NCI-H2227 (cell line): Measurements from ENCODE around the gene SLC25A39.
"Not testable (repeated sequence)": the region's sequence is repeated elsewhere in the genome, so short reads cannot be mapped to it uniquely, and the experiment has no call there.

Source experiments
- DNase-seq: peaks from one replicate; lab custom pipeline; 2025; ENCODE audit not compliant: unreplicated experiment; lab: John Stamatoyannopoulos, UW

SLC25A39 gene

DNA sequence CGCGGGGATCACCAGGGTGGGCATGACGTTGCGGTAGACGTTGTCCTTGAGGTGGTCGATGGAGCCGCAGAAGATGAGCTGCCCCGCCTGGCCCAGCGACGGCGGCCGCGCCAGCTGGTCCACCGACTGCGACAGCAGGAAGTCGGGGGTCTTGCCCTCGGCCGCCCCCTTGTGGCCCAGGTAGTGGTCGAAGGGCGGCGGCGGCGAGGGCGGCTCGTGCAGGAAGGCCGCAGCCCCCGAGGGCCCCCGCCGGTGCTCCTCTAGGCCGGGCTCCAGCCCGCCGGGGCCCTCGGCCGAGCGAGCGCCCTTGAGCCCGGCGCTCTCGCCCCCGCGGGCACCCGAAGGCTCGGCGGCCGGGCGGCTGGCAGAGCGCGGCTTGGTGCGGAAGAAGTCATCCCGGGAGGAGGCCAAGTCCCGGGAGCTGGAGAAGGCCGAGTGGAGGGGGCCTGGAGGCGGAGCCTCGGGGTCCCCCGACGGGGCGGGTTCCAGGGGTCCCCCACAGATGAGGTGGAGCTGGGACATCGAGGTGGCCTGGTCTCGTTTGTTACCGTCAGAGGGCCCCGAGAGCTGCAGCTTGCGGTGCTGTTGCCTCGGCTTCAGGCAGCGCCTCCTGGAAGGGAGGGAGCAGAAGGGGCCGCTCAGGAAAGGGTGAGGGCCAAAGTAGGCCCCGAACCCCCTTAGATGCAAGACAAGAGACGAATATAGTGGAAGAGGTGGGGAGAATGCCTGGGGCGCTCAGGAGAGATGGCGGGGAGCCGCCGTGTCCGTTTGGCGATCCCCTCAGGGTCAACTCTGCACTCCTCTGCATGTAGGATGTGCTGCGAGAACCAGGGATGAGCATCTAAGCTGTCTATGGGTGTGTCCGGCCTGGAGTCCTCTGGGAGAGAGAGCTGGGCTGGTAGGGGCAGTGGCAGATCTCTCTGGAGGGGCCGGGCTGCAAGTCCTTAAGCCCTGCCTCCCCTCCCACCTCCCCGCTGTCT lies 30.2 kb upstream of the SLC25A39 start:
- DNase-seq, result no peak

DNA sequence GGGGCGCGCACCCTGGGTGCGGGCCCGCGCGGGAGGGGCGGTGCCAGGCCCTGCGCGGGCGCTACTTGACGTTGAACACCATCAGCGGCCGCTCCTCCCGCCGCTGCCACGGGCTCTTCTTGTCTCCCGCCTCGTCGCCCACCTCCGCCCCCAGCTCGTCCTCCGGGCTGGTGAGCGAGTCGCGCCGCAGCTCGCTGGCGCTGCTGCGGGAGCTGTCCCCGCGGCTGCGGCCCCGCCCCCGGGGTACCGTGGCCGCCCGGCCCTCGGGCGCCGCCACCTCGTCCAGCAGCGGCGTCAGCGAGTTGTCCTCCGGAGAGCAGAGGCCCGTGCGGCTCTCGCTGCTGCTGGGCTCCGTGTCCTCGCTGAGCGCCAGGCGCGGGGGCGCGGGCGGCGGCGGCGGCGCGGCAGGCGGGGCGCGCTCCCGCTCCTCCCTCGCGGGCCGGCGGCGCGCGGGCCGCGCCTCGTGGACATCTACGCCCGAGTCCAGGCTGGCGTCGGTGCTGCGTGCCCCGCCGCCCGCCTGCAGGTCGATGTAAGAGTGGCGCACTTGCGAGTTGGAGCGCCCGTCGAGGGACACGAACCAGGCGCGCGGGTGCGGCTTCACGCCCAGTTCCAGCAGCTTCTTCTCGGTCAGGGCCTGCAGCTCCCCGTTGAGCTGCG lies 29.2 kb upstream of the SLC25A39 start:
- no peak for DNase-seq

DNA sequence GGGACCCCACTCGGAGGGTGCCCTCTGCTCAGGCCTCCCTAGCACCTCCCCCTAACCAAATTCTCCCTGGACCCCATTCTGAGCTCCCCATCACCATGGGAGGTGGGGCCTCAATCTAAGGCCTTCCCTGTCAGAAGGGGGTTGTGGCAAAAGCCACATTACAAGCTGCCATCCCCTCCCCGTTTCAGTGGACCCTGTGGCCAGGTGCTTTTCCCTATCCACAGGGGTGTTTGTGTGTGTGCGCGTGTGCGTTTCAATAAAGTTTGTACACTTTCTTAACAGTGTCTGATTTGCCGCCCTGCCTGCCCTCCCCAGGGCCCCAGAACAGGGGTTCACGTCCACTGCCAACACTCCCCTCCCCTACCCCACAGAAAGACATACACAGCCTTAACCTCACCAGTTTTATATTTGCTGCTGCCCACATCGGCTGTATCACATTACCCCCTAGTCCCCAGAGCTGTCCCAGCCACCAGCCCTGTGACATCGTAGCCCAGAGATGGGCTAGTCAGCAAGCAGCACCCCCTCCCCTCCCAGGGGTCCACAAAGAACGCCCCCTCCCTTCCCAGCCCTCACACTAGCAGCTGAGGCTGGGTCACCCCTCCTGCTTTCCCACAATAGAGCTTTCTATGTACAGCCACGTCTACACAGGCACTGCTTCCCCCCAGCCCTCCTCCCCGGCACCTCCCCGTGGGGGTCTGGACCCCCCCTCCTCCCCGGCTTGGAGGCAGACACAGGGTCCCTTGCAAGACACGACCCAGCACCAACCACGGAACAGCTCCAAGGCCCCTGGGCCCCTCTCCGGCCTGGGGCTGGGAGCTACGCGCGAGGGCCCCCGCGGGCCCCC lies 28.4 kb upstream of the SLC25A39 start:
- no peak for DNase-seq

DNA sequence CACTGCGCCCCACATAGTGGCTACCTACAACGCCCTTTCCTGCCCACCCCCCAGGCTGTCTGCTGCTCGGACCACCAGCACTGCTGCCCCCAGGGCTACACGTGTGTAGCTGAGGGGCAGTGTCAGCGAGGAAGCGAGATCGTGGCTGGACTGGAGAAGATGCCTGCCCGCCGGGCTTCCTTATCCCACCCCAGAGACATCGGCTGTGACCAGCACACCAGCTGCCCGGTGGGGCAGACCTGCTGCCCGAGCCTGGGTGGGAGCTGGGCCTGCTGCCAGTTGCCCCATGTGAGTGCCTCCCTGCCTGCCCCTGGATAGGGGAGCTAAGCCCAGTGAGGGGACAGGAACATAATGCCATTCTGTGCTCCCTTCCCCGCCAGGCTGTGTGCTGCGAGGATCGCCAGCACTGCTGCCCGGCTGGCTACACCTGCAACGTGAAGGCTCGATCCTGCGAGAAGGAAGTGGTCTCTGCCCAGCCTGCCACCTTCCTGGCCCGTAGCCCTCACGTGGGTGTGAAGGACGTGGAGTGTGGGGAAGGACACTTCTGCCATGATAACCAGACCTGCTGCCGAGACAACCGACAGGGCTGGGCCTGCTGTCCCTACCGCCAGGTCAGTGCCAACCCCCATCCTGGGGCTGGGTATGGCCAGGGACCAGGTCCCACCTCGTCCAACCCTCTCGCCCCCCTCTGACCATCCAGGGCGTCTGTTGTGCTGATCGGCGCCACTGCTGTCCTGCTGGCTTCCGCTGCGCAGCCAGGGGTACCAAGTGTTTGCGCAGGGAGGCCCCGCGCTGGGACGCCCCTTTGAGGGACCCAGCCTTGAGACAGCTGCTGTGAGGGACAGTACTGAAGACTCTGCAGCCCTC lies 27.6 kb upstream of the SLC25A39 start:
- DNase-seq, result no peak

DNA sequence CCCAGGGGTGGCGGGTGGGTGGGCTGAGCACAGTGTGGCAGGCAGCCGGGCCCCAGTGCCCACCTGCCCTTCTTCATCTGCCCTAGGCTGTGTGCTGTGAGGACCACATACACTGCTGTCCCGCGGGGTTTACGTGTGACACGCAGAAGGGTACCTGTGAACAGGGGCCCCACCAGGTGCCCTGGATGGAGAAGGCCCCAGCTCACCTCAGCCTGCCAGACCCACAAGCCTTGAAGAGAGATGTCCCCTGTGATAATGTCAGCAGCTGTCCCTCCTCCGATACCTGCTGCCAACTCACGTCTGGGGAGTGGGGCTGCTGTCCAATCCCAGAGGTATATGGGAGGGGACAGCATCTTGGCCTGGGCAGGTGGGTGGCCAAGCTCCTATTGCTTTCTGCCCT lies 26.8 kb upstream of the SLC25A39 start:
- no peak for DNase-seq

DNA sequence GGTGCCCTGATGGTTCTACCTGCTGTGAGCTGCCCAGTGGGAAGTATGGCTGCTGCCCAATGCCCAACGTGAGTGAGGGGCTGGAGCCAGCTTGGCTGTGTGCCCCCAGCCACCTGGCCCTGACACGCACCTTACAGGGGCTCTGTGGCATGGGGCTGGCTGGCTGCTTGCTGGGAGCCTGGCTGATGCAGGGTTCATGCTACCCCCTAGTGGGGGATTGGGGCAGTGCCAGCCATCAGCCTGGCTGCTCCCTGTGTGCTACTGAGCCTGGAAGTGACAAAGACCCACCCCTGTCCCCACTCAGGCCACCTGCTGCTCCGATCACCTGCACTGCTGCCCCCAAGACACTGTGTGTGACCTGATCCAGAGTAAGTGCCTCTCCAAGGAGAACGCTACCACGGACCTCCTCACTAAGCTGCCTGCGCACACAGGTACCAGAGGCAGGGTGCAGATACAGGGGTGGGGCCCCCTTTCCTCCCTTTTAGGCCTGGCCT lies 26.2 kb upstream of the SLC25A39 start:
- peak; percentile 70 for DNase-seq

DNA sequence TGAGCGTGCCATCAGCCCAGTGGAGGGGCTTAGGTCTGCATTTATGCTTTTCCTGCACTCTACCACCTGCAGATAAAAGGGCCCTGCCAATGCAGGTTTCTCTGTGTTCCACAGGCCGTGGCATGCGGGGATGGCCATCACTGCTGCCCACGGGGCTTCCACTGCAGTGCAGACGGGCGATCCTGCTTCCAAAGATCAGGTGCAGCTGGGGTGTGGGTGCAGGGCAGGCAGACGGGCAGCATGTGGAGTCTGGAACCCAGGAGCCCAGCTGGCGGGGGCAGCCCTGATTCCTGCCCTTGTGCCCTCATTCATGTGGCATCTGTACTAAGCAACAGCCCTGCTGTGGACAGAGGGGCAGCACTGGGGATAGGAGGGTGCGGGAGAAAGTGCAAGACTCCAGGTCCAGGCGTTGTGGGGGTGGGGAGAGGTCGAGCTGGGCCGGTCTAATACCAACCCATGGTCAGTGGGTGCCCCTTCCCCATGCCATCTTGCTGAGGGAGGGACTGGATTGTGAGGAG lies 25.0 kb upstream of the SLC25A39 start:
- DNase-seq, result no peak

DNA sequence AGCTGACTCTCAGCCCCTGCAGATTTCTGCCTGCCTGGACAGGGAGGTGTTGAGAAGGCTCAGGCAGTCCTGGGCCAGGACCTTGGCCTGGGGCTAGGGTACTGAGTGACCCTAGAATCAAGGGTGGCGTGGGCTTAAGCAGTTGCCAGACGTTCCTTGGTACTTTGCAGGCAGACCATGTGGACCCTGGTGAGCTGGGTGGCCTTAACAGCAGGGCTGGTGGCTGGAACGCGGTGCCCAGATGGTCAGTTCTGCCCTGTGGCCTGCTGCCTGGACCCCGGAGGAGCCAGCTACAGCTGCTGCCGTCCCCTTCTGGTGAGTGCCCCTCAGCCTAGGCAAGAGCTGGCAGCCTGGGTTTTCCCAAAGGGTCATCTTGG lies 24.4 kb upstream of the SLC25A39 start:
- DNase-seq, result no peak

DNA sequence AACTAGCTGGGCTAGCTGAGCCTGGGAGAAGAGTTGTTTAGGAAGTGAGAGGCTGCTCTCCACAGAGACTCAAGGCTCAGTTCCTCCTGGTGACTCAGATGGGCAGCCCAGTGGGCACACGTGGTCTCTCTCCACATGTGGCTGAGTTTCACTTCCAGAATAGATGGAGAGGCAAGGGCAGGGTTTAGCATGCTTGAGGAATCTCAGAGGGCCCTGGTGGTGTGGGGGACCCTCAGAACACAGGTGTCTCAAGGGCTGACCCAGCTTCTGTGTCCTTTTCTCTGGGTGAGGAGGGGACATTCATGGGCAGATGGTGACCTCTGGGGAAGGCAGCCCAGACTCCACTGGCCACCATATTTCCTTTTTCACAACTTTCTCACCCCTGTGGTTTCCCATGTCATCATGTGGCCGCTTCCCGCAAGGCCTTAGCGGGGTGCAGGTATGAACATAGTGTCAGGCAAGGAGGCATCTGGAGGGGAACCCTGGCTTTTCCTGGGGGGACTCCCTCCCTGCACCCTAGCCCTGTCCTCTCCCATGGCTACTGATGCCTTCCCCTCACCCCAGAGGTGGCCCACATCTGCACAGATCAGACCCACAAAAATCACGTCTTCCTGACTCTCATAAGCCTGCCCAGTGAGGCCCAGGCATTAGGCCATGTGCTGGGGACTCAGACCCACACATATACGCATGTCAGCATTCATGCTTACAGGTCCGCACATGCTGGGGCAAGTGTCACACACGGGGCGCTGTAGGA lies 23.8 kb upstream of the SLC25A39 start:
- DNase-seq, result no peak

DNA sequence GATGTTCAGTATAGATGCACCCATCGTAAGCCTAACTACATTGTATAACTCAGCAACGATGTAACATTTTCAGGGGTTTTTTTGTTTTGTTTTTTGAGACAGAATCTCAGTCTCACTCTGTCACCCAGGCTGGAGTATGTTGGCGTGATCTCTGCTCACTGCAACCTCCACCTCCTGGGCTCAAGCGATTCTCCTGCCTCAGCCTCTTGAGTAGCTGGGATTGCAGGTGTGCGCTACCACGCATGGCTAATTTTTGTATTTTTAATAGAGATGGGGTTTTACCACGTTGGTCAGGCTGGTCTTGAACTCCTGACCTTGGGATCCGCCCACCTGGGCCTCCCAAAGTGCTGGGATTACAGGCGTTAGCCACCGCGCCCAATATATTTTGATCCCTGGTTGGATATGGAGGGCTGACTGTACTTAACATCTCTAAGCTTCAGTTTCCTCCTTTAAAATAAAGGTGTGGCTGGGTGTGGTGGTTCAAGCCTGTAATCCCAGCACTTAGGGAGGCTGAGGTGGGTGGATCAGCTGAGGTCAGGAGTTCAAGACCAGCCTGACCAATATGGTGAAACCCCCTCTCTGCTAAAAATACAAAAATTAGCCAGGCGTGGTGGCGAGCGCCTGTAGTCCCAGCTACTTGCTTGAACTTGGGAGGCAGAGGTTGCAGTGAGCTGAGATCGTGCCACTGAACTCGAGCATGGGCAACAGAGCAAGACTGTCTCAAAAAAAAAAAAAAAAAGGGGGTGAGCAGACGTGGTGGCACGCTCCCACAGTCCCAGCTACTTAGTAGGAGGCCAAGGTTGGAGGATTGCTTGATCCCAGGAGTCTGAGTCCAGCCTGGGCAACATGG lies 22.8 kb upstream of the SLC25A39 start:
- not testable (repeated sequence) for DNase-seq

DNA sequence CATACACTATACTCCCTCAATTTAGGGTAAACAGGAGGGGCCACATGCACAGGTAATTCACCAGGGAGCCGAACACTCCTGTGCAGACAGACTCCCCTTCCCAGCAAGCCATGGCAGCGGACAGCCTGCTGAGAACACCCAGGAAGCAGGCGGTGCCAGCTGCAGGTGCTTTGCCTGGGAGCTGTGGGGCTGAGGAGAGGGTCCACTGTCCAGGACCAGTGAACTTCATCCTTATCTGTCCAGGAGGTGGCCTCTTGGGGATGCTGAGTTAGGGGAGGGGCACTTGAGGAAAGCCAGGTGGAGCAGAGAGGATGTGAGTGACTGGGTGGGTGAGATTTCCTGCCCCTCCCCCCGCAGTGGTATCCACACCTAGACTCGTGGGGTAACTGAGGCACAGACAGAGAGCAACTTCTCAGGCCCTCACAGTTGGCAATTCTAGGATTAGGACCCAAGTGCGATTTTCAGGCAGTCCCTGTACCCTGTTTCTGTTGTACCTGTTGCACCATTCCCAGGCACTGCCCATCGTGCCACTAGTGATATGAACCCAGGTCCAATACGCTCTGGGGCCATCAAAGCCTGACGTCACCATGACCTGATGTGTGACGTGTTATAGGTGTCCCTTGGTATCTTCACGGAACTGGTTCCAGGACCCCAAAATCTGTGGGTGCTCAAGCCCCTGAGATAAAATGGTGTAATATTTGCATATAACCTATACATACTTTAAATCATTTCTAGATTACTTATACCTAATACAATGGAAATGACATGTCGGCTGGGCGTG lies 21.6 kb upstream of the SLC25A39 start:
- DNase-seq, result no peak

DNA sequence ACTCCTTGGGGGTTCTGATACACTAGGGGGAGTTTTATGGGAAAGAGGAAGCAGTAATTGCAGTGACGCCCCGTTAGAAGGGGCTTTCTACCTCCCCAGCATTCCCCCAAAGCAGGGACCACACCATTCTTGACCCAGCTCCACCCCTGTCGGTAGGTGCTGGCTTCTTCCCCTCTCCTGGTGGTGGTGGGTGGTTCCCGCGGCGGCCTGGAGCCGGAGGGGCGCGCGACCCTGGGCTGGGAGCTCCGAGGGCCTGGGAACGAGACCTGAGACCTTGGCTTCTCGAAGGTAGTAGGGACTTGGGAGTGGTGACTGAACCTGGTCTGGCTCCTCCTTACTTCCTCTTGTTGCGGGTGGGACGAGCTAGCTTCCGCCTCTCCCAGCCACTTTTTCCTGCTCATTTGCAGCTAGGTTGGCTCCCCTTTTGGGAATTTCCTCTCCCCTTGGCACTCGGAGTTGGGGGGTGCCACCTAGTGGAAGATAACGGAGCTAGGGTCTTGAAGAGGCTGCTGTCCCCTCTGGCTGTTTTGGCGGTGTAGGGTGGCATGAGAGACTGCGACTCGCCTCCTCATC lies 20.9 kb upstream of the SLC25A39 start:
- peak; percentile 82 for DNase-seq

DNA sequence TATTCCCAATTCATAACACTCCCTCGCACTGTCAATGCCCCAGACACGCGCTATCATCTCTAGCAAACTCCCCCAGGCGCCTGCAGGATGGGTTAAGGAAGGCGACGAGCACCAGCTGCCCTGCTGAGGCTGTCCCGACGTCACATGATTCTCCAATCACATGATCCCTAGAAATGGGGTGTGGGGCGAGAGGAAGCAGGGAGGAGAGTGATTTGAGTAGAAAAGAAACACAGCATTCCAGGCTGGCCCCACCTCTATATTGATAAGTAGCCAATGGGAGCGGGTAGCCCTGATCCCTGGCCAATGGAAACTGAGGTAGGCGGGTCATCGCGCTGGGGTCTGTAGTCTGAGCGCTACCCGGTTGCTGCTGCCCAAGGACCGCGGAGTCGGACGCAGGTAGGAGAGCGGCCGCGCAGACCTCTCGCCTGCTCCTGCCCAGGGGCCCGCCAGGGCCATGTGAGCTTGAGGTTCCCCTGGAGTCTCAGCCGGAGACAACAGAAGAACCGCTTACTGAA lies 20.4 kb upstream of the SLC25A39 start, which contains the start of gene GRN:
Gene GRN (plus strand): TSS at position 364 of the 515 bp plus-strand sequence. CDS start 3,863 bp downstream, outside the sequence.
- DNase-seq, result peak; percentile 98

DNA sequence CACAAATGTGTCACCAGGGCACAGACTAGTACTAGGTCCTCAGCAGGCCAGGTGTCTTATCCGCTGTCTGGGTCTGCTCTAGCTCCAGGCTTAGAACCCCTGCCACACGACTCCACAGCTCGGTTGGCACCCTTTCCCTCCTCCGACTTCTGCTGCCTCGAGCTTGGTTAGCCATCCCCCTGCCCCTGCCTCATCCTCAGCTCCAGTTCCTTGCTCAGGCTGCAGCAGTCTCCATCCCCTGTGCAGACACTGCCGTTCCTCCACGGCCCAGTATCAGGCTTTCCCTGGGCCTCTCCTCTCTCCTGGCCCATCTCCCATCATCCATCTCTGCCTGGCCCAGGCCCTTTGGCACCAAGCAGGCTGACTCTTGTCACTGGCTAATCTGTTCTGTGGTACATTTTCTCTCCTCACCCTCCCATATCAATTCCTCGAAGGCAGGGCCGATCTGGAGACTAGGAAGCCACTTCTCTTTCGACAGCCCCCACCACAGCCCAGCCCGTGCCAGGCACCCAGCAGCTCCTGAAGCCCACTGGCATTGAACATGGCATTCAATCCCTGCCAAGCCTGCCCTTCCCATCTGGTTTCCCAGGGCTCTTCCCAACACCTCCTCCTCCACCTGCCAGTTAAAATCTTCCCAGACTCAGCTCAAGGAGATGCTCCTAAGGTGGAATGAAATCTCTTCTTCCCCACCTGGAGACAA lies 19.0 kb upstream of the SLC25A39 start:
- no peak for DNase-seq

DNA sequence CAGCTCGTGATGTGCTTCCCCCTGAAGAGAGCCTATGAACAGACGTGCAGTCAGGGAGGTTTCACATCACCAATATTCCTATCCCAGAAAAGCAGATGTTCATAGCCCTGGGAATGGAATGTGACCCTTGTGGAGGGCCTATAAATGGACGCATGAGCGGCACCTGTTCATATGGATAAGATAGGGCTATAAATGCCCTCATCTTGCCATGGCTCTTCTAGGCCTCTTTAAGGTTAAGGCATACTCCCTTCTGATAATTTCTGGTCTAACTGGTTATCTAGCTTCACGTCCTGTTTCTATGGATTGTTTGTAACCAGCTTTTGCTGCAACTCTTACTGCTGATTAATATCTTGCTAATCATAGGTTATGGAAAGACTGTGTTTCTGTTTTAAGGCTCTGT lies 15.9 kb upstream of the SLC25A39 start:
- DNase-seq, result not testable (repeated sequence)

DNA sequence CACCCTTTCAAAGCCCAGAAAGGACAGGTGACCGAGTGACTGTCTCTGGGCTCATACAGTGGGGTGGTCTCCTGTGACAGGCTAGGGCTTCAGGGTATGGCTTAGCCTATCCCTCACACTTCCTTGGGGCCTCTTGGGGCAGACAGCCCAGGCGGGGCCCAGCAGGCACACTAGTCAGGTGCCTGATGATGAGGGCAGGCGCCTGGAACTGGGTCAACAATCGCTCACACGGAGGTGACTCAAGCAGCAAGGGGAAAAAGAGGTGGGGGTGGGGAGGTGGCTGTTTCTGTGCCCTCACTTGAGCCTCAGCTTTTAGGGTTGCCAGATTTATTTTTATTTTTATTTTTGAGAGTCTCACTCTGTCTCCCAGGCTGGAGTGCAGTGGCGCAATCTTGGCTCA lies 14.1 kb upstream of the SLC25A39 start:
- no peak for DNase-seq
